T-cell (primary cell): ENCODE results near the gene CC2D2B. TPM values are rescaled to one million over a fixed set of nuclear protein-coding genes. Genes with fewer than 3 reads are reported as not detected.

Experiments used
- ATAC-seq, 4 experiments: fragments of 200-7000 bp in 3 of 4; fragments of 150-1000 bp in 1 of 4; cut with Tn5 transposase; replicated peaks in 1 of 4; 1 replicate in 3 of 4; 2 replicates in 1 of 4; pipeline ENCODE4 v1.10.0; 2021; ENCODE audit warnings: moderate library complexity in 3 of 4, mild to moderate bottlenecking in 2 of 4, moderate number of reproducible peaks in 1 of 4
- CTCF ChIA-PET, 2 donors: fragments of 300-600 bp; sonication (Branson Sonifier 250); formaldehyde crosslinking; loops; one replicate each; lab custom pipeline; 2022; ENCODE audit warnings: antibody characterized with exemption in 2 of 2; lab: Charles Lee
- POLR2A ChIA-PET, 2 donors: fragments of 300-600 bp; sonication (Branson Sonifier 250); formaldehyde crosslinking; loops; one replicate each; lab custom pipeline; 2022; ENCODE audit warnings: antibody characterized with exemption in 2 of 2; lab: Charles Lee
- DNase-seq, 35 experiments: peaks; one replicate each; pipeline versions ENCODE4 v3.0.0 to v3.0.0-alpha.2; 2013 to 2023
- H3K27ac ChIP-seq: one replicate; pipeline ENCODE4 v1.5.1; 2013; ENCODE audit warnings: low read length
- H3K27me3 ChIP-seq, 2 experiments: replicated peaks in 1 of 2; 1 replicate in 1 of 2; 2 replicates in 1 of 2; pipeline versions ENCODE4 v1.6.1 to v1.7.0; 2013; ENCODE audit warnings: low read length in 1 of 2, mixed read lengths in 1 of 2; ENCODE audit not compliant: control insufficient read depth in 2 of 2, insufficient read depth in 2 of 2; ENCODE audit errors: extremely low read depth in 1 of 2
- H3K36me3 ChIP-seq, 2 donors: 1 replicate in 1 of 2; 2 replicates in 1 of 2; pipeline versions ENCODE4 v1.6.1 to v1.7.0; 2013; ENCODE audit warnings: low read length in 1 of 2; ENCODE audit not compliant: control insufficient read depth in 2 of 2, insufficient read depth in 1 of 2; ENCODE audit errors: extremely low read depth in 1 of 2
- H3K4me1 ChIP-seq, 2 experiments: 1 replicate in 1 of 2; 2 replicates in 1 of 2; pipeline versions ENCODE4 v1.6.1 to v1.7.0; 2013; ENCODE audit warnings: low read length in 2 of 2, mixed read lengths in 1 of 2; ENCODE audit not compliant: insufficient read depth in 2 of 2, control insufficient read depth in 1 of 2; ENCODE audit errors: extremely low read depth in 1 of 2
- H3K4me3 ChIP-seq, 2 donors: 1 replicate in 1 of 2; 2 replicates in 1 of 2; pipeline versions ENCODE4 v1.5.1 to v1.7.0; 2013; ENCODE audit warnings: mild to moderate bottlenecking in 2 of 2, low read length in 1 of 2, moderate library complexity in 1 of 2; ENCODE audit not compliant: control insufficient read depth in 1 of 2; ENCODE audit errors: extremely low read depth in 1 of 2
- H3K9me3 ChIP-seq: 2 replicates; pipeline ENCODE4 v1.7.0; 2013
- H3K27ac Mint-ChIP-seq, 2 donors: one replicate each; pipeline ENCODE4 v1.8.0; 2020 to 2021; ENCODE audit warnings: mild to moderate bottlenecking in 2 of 2, mixed read lengths in 2 of 2
- H3K27me3 Mint-ChIP-seq, 2 donors: one replicate each; pipeline ENCODE4 v1.8.0; 2021 to 2022; ENCODE audit warnings: mixed read lengths in 2 of 2
- H3K36me3 Mint-ChIP-seq: one replicate; pipeline ENCODE4 v1.8.0; 2021; ENCODE audit warnings: mixed read lengths
- H3K4me1 Mint-ChIP-seq, 3 donors: one replicate each; pipeline ENCODE4 v1.8.0; 2020 to 2022; ENCODE audit warnings: mixed read lengths in 3 of 3, mild to moderate bottlenecking in 1 of 3
- H3K4me3 Mint-ChIP-seq, 3 donors: one replicate each; pipeline ENCODE4 v1.8.0; 2020 to 2022; ENCODE audit warnings: mild to moderate bottlenecking in 3 of 3, mixed read lengths in 3 of 3, moderate library complexity in 3 of 3
- H3K9me3 Mint-ChIP-seq, 3 donors: one replicate each; pipeline ENCODE4 v1.8.0; 2020 to 2022; ENCODE audit warnings: mixed read lengths in 3 of 3
- WGBS: methylation state at CpG from one replicate; pipeline ENCODE4 v1.1.5; 2013; ENCODE audit warnings: missing lambda C conversion rate; ENCODE audit not compliant: insufficient coverage; 5-methylcytosine and 5-hydroxymethylcytosine counted together
- total RNA-seq, 35 experiments: library from RNA in 6 of 35; stranded (reverse) in 6 of 35; fragments of 120-200 nt in 1 of 35; gene quantifications; one replicate each; pipeline versions ENCODE4 v1.2.1 to v1.2.4 and lab custom pipeline; 2013 to 2026

Gene CC2D2B
- total RNA-seq, 5 donors from 2014 or later (not counting 1 experiment from before 2014, with no cell fraction given): 0.25 TPM; not detected in 4

- no peak overlapping the region for H3K27ac Mint-ChIP-seq
- ChIA-PET POLR2A (no interaction called here), CTCF (interaction anchor here (0.5 to 1.8 kb wide), 4 partner anchors 9 to 965 kb away, joined by 4 read pairs; no protein-coding TSS in a partner anchor)
- Histone ChIP-seq H3K4me3 (no peak overlapping the region), H3K27ac (no peak overlapping the region), H3K27me3 (no peaks in the 10 kb centered on the region), H3K36me3 (no peaks in the 10 kb centered on the region), H3K9me3 (no peaks in the 10 kb centered on the region), H3K4me1 (no peaks in the 10 kb centered on the region)
- no peaks in the 10 kb centered on the region for H3K4me1 Mint-ChIP-seq
- WGBS: 94% methylated on average over 2 of the region's 3 CpGs
- no peak overlapping the region for H3K4me3 Mint-ChIP-seq
- H3K27me3 Mint-ChIP-seq: peaks cover 7 to 9% of the 10 kb centered on the region in 2 donors
- DNase-seq: no peak
- H3K36me3 Mint-ChIP-seq: no peaks in the 10 kb centered on the region
- ATAC-seq: peak in 1 of 4 experiments; percentile 52
- no peaks in the 10 kb centered on the region for H3K9me3 Mint-ChIP-seq
Observed at GRCh38 chr10:96025566-96025965, 117.8 kb downstream of the CC2D2B start.

GRCh38 chr10:96034625-96035024, 126.8 kb downstream of the CC2D2B start:
- H3K4me1 ChIP-seq: no peaks in the 10 kb centered on the region
- H3K27me3 Mint-ChIP-seq: peaks cover 22 to 28% of the 10 kb centered on the region in 2 donors
- H3K9me3 Mint-ChIP-seq: no peaks in the 10 kb centered on the region
- H3K27me3 ChIP-seq: peaks cover 0 to 3% of the 10 kb centered on the region in 2 experiments
- no peaks in the 10 kb centered on the region for H3K9me3 ChIP-seq
- ChIA-PET POLR2A (no interaction called here), CTCF (no interaction called here)
- no peak overlapping the region for H3K27ac Mint-ChIP-seq
- no peak overlapping the region for H3K27ac ChIP-seq
- no peak overlapping the region for H3K4me3 ChIP-seq
- no peaks in the 10 kb centered on the region for H3K4me1 Mint-ChIP-seq
- H3K4me3 Mint-ChIP-seq: no peak overlapping the region
- WGBS: no CpG with 5 or more reads among the region's 1 CpG
- DNase-seq (no peak), ATAC-seq (no peak)
- peaks cover 6% of the 10 kb centered on the region for H3K36me3 Mint-ChIP-seq
- H3K36me3 ChIP-seq: no peaks in the 10 kb centered on the region

GRCh38 chr10:96038476-96039387, 131.0 kb downstream of the CC2D2B start:
- Mint-ChIP-seq H3K4me3 (no peak overlapping the region), H3K9me3 (no peaks in the 10 kb centered on the region), H3K27me3 (peaks cover 11 to 28% of the 10 kb centered on the region in 2 donors), H3K4me1 (peaks cover 7 to 9% (median 8%) of the 10 kb centered on the region in 3 donors), H3K36me3 (peaks cover 6% of the 10 kb centered on the region), H3K27ac (no peak overlapping the region)
- H3K36me3 ChIP-seq: no peaks in the 10 kb centered on the region
- H3K4me1 ChIP-seq: peaks cover 3 to 5% of the 10 kb centered on the region in 2 experiments
- 92% methylated on average over 2 of the region's 4 CpGs for WGBS
- CTCF ChIA-PET: interaction anchor here in 1 of 2 donors (0.5 kb wide), 1 partner anchor 87 kb away, joined by 7 read pairs; no protein-coding TSS in a partner anchor
- peaks cover 0 to 3% of the 10 kb centered on the region in 2 experiments for H3K27me3 ChIP-seq
- H3K9me3 ChIP-seq: no peaks in the 10 kb centered on the region
- POLR2A ChIA-PET: no interaction called here
- ATAC-seq: no peak
- DNase-seq: no peak
- H3K27ac ChIP-seq: no peak overlapping the region
- H3K4me3 ChIP-seq: no peak overlapping the region

- H3K4me3 ChIP-seq: no peak overlapping the region
- peaks cover 11 to 26% of the 10 kb centered on the region in 2 donors for H3K27me3 Mint-ChIP-seq
- 97% methylated on average over 5 of the region's 11 CpGs for WGBS
- H3K9me3 ChIP-seq: no peaks in the 10 kb centered on the region
- DNase-seq (no peak), ATAC-seq (no peak)
- no peak overlapping the region for H3K27ac ChIP-seq
- H3K36me3 ChIP-seq: no peaks in the 10 kb centered on the region
- peaks cover 0 to 3% of the 10 kb centered on the region in 2 experiments for H3K27me3 ChIP-seq
- peaks cover 8% of the 10 kb centered on the region for H3K36me3 Mint-ChIP-seq
- ChIA-PET CTCF (no interaction called here), POLR2A (no interaction called here)
- H3K4me1 Mint-ChIP-seq: peaks cover 27 to 29% (median 28%) of the 10 kb centered on the region in 3 donors
- H3K9me3 Mint-ChIP-seq: no peaks in the 10 kb centered on the region
- peaks cover 6 to 18% of the 10 kb centered on the region in 2 experiments for H3K4me1 ChIP-seq
- no peak overlapping the region for H3K4me3 Mint-ChIP-seq
- no peak overlapping the region for H3K27ac Mint-ChIP-seq
Observed at GRCh38 chr10:96041146-96041545, 133.4 kb downstream of the CC2D2B start.

- H3K27me3 ChIP-seq: peaks cover 0 to 3% of the 10 kb centered on the region in 2 experiments
- Mint-ChIP-seq H3K9me3 (no peaks in the 10 kb centered on the region), H3K27me3 (peaks cover 8 to 11% of the 10 kb centered on the region in 2 donors), H3K27ac (peak within 1 kb of the TSS; percentile 81 to 84), H3K4me3 (peak within 1 kb of the TSS; percentile 90 to 93 (median 91)), H3K4me1 (peaks cover 44 to 47% (median 46%) of the 10 kb centered on the region in 3 donors), H3K36me3 (peaks cover 23% of the 10 kb centered on the region)
- WGBS: 3% methylated on average over 92 of the region's 92 CpGs
- peak within 1 kb of the TSS; percentile 71 to 80 for H3K4me3 ChIP-seq
- CTCF ChIA-PET: interaction anchor here (1.3 to 1.6 kb wide), 2 partner anchors 350 kb away, joined by 3 read pairs; partner anchors contain the start of gene TCTN3 (in 2 of the 2)
- POLR2A ChIA-PET: no interaction called here
- DNase-seq (peak; percentile 58 to 89 (median 77)), ATAC-seq (peak; percentile 88 to 91 (median 90))
- peaks cover 6 to 18% of the 10 kb centered on the region in 2 experiments for H3K4me1 ChIP-seq
- H3K9me3 ChIP-seq: no peaks in the 10 kb centered on the region
- no peaks in the 10 kb centered on the region for H3K36me3 ChIP-seq
- H3K27ac ChIP-seq: peak within 1 kb of the TSS; percentile 61
Observed at GRCh38 chr10:96043033-96043892, 135.5 kb downstream of the CC2D2B start, which contains the start of gene CCNJ. TSS of gene CCNJ (plus strand) at chr10:96043583. CDS start at chr10:96044394, 811 bp downstream.
